ENCODE results near the gene KCNG3. TPM values are rescaled to one million over a fixed set of nuclear protein-coding genes. Genes with fewer than 3 reads are reported as not detected.

Gene KCNG3
- total and polyA plus RNA-seq, 2 of the 13 experiments (the other 11 are each of a cell fraction or from before 2014, with no cell fraction given): 2.8 to 4.8 TPM

DNA sequence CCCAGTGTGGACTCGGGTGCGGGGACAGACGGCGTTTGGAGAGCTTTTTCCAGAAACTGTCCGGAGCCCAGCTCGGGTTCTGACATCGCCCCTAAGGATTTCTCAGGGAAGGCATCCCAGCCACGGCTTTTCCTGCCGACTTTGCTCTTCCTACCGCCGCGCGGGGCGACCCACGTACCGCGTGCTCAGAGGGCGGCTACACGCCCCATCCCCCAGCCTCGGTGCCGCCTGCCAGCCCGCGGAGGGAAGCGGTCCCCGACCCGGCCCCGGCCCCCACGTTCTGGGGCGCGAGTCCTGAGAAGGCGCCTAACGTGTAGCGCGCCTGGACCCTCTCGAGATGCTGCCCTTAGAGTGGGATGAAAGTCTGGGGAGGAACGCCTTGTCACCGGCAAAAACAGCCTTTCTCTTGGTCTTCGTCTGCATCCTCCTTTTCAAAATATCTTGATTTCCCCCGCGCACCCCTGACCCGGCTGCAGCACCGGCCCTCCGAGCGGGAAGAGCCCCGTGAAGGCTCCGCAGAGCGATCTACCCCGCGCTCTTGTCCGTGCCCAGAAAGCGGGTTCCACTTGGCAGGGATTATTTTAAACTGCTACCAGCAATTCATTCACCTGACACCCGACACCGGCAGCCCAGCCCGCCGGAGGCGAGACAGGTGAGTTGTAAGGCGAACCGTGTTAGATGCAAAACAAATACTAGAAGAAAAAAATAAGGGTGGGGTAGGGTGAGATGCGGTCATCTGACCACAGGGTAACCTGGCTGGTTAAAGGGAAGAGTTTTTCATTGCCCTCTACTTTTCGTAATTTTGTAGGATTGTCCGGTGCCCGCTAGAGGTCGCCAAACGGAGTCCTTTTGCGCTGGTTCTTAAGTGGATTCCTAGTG is 812 bp upstream of the KCNG3 start (continued):
- TF ChIP-seq, protein P1, sequence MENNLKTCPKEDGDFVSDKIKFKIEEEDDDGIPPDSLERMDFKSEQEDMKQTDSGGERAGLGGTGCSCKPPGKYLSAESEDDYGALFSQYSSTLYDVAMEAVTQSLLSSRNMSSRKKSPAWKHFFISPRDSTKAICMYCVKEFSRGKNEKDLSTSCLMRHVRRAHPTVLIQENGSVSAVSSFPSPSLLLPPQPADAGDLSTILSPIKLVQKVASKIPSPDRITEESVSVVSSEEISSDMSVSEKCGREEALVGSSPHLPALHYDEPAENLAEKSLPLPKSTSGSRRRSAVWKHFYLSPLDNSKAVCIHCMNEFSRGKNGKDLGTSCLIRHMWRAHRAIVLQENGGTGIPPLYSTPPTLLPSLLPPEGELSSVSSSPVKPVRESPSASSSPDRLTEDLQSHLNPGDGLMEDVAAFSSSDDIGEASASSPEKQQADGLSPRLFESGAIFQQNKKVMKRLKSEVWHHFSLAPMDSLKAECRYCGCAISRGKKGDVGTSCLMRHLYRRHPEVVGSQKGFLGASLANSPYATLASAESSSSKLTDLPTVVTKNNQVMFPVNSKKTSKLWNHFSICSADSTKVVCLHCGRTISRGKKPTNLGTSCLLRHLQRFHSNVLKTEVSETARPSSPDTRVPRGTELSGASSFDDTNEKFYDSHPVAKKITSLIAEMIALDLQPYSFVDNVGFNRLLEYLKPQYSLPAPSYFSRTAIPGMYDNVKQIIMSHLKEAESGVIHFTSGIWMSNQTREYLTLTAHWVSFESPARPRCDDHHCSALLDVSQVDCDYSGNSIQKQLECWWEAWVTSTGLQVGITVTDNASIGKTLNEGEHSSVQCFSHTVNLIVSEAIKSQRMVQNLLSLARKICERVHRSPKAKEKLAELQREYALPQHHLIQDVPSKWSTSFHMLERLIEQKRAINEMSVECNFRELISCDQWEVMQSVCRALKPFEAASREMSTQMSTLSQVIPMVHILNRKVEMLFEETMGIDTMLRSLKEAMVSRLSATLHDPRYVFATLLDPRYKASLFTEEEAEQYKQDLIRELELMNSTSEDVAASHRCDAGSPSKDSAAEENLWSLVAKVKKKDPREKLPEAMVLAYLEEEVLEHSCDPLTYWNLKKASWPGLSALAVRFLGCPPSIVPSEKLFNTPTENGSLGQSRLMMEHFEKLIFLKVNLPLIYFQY (CRISPR knock-in tag; IDR thresholded peaks at IDR 0.05; ENCODE audit: borderline replicate concordance): 0 out of 2 replicates have a peak, but pooled peaks have one; percentile 60
- TF ChIP-seq SUZ12 (IDR thresholded peaks at IDR 0.05; ENCODE audit: low read depth, low read length): no peak
- no peak for TF ChIP-seq ZNF292 (CRISPR knock-in tag; IDR thresholded peaks at IDR 0.05; ENCODE audit: borderline replicate concordance, low read depth)
- TF ChIP-seq ZNF275 (CRISPR knock-in tag; IDR thresholded peaks at IDR 0.05; ENCODE audit: borderline replicate concordance): no peak
- TF ChIP-seq, protein P2, sequence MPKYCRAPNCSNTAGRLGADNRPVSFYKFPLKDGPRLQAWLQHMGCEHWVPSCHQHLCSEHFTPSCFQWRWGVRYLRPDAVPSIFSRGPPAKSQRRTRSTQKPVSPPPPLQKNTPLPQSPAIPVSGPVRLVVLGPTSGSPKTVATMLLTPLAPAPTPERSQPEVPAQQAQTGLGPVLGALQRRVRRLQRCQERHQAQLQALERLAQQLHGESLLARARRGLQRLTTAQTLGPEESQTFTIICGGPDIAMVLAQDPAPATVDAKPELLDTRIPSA (CRISPR knock-in tag; IDR thresholded peaks at IDR 0.05; ENCODE audit: borderline replicate concordance): no peak
- no peak for TF ChIP-seq ZFP90 (CRISPR knock-in tag; IDR thresholded peaks at IDR 0.05; ENCODE audit: borderline replicate concordance)
- TF ChIP-seq ZNF850 (CRISPR knock-in tag; conservative IDR thresholded peaks at IDR 0.05): no peak
- TF ChIP-seq, protein P3, sequence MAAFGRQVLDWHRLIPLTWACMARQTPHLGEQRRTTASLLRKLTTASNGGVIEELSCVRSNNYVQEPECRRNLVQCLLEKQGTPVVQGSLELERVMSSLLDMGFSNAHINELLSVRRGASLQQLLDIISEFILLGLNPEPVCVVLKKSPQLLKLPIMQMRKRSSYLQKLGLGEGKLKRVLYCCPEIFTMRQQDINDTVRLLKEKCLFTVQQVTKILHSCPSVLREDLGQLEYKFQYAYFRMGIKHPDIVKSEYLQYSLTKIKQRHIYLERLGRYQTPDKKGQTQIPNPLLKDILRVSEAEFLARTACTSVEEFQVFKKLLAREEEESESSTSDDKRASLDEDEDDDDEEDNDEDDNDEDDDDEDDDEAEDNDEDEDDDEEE (CRISPR knock-in tag; IDR thresholded peaks at IDR 0.05): peak; percentile 83
- TF ChIP-seq KAT7 (CRISPR knock-in tag; IDR thresholded peaks at IDR 0.05; ENCODE audit: borderline replicate concordance): peak; percentile 33; the same call in 1 of the 2 replicates
- TF ChIP-seq GPN1 (CRISPR knock-in tag; IDR thresholded peaks at IDR 0.05; ENCODE audit: borderline replicate concordance): no peak
- no peak for TF ChIP-seq ZNF430 (CRISPR knock-in tag; IDR thresholded peaks at IDR 0.05)
- no peak for TF ChIP-seq ZNF546 (CRISPR knock-in tag; conservative IDR thresholded peaks at IDR 0.05)
- no peak for TF ChIP-seq SCMH1 (CRISPR knock-in tag; IDR thresholded peaks at IDR 0.05; ENCODE audit: borderline replicate concordance)
- peak; percentile 57; the same call in 1 of the 2 replicates for TF ChIP-seq MIER3 (CRISPR knock-in tag; IDR thresholded peaks at IDR 0.05; ENCODE audit: borderline replicate concordance)
- TF ChIP-seq EP300 (IDR thresholded peaks at IDR 0.05; ENCODE audit: low read depth in 2 of 2, low read length in 2 of 2): peak in 1 of 2 experiments; percentile 31; a peak in 1 of 4 replicates
- no peak for TF ChIP-seq EP300 (CRISPR knock-in tag; IDR thresholded peaks at IDR 0.05; ENCODE audit: borderline replicate concordance)
- TF ChIP-seq ZBTB44 (CRISPR knock-in tag; IDR thresholded peaks at IDR 0.05): no peak
- TF ChIP-seq MXD4 (CRISPR knock-in tag; IDR thresholded peaks at IDR 0.05): no peak
